Measurements from ENCODE around the gene MPC2.

DNA sequence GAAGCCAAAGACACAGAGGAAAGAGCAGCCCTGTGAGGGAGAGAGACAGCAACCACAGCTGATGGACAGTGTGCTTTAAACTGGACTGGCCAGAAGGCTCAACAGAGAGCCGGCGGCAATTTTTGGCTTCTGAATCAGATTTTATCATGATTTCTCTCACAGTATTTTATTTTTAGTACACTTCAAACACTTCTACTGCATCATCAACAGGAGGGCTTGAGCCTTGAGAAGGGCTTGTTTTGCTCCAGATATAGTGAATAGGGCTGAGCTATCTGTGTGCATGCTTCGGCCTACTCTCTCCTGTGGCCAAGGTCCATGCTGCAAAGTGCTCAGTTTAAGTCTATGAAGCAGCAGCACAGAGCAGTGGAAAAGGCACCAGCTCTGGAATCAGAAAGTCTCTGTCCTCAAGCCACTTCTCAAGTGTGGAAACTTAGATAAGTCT is 56.3 kb downstream of the MPC2 start:
- no peak for TF ChIP-seq YY1 (IDR thresholded peaks at IDR 0.05; ENCODE audit: insufficient read depth, insufficient read length)
- no peak for TF ChIP-seq SUZ12 (IDR thresholded peaks at IDR 0.05; ENCODE audit: extremely low read depth, insufficient read depth, insufficient read length)
- no peak for TF ChIP-seq ZNF274 (IDR thresholded peaks at IDR 0.05; ENCODE audit: low read depth, low read length)
